D721Med (cell line): ENCODE results near the gene KRTAP3-2.

Experiments used
- DNase-seq: peaks from one replicate; pipeline ENCODE4 v3.0.0; 2011; ENCODE audit warnings: low spot score; ENCODE audit not compliant: insufficient read length
- FAIRE-seq: peaks from 2 replicates; lab custom pipeline; 2011; peaks lifted over from hg19 to GRCh38; lab: Jason Lieb, UNC
- TF ChIP-seq, protein P1 (sequence below): IDR thresholded peaks from 2 replicates; pipeline ENCODE4 v1.5.1; 2012; ENCODE audit warnings: mild to moderate bottlenecking, control low read depth; ENCODE audit not compliant: insufficient read depth; ENCODE audit errors: missing control alignments

KRTAP3-2 gene

DNA sequence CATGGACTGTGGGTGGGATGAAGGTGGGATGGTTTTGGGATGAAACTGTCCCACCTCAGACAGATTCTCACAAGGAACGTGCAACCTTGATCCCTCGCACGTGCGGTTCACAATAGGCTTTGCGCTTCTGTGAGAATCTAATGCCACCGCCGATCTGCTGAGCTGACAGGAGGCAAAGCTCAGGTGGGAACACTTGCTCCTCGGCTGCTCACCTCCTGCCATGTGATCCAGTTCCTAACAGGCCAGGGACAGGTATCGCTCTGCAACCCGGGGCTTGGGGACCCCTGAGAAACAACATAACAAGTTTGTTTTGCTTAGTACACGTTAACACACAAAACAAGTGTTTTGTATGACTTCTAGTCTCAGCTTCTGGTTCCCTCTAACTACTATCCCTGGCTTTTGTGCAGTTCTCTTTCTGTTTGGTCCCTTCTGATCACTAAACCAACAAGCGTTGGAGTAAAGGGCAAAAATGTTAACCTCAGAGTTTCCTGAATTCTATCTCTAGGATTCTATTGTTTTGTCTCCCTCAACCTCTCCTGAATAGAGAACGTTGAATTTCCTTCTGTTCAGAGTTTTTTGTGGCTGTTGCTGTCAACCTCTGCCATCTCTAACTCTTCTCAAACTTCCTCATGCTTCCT is 17.0 kb upstream of the KRTAP3-2 start:
- DNase-seq (no peak), FAIRE-seq (no peak)
- TF ChIP-seq, protein P1, sequence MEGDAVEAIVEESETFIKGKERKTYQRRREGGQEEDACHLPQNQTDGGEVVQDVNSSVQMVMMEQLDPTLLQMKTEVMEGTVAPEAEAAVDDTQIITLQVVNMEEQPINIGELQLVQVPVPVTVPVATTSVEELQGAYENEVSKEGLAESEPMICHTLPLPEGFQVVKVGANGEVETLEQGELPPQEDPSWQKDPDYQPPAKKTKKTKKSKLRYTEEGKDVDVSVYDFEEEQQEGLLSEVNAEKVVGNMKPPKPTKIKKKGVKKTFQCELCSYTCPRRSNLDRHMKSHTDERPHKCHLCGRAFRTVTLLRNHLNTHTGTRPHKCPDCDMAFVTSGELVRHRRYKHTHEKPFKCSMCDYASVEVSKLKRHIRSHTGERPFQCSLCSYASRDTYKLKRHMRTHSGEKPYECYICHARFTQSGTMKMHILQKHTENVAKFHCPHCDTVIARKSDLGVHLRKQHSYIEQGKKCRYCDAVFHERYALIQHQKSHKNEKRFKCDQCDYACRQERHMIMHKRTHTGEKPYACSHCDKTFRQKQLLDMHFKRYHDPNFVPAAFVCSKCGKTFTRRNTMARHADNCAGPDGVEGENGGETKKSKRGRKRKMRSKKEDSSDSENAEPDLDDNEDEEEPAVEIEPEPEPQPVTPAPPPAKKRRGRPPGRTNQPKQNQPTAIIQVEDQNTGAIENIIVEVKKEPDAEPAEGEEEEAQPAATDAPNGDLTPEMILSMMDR: no peak

DNA sequence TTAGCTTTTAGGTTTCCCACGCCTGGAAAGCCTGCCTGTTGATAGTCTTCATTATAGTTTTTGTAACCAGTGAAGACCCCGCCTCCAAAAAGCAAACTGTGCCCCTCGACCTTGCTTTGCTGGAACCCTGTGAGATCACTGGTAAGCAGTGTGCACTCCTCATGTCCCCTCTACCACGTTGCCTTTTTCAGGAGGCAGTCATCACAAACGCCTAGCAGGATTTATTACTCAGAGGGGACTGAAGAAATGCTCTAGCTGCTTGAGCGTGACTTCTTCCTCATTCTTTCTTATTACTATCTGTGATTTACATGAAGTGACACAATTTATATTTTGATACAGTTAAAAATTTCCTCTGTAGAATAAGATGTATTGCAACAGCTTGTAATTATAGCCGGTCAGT is 15.7 kb upstream of the KRTAP3-2 start:
- TF ChIP-seq, protein P1: no peak
- no peak for FAIRE-seq
- no peak for DNase-seq

DNA sequence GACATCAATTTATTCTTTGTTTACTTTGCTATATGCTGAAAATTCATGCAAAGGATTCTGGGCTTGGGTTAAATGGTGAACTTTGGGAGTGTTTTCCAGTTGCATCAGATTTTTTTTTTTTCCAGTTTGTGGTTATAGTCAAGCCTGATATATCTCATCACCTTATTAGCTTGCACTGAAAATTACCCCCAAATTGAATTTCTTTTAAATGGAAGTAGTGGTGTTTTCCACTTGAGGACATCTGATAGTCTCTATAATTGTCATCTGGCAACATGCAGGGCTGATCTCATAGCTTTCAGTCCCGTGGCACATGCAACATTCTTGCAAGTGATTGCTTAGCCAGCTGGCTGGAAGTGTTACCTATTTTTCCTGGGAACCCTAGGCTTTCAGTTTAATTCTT is 13.9 kb upstream of the KRTAP3-2 start:
- DNase-seq (no peak), FAIRE-seq (no peak)
- TF ChIP-seq, protein P1: no peak

DNA sequence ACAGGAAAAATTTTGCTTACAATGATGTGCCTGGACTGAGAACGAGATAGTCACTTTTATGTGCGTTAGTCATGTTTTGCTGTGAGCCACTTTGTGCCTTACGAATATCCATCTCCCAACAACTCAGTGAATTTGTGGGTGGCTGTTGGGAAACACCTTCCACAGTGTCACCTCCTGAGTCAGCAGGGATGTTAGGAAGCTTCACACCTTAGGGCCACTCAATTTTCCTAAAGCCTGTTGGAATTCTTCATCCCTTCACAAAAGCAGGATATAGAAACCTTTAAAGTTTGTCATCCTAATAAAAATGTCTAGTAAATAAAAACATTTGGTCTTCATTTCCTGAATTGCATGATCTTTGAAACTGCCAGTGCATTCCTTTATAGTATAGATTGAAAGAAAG is 13.5 kb upstream of the KRTAP3-2 start:
- no peak for DNase-seq
- no peak for FAIRE-seq
- TF ChIP-seq, protein P1: no peak

DNA sequence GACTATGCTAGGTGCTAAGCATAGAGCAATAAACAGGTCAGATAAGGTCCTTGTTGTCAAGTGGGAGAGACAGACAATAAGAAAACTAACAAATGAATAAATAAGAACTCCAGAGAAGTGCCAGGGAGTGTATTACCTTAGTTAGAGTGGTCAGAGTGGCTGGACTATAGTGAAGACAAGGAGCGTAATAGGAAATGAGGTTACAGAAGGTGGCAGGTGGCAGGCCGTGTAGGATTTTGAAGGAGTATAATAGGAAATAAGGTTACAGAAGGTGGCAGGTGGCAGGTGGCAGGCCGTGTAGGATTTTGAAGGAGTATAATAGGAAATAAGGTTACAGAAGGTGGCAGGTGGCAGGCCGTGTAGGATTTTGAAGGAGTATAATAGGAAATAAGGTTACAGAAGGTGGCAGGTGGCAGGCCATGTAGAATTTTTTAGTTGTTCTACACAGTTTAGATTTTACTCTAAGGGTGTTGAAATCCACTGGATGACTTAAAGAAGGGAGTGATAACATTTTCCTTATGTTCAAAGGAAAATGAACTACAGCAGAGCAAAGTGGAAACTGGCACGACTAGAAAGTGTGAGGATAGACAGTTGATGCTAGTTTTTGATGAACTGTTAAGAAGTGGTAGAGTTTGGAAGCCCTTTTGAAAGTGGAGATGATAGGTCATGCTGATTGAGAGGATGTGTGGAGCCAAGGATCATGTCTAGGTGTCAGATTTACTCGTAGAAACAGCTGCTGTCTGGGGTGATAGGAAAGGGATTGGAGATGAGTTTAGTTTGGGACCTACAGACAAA is 12.8 kb upstream of the KRTAP3-2 start:
- FAIRE-seq (no peak), DNase-seq (no peak)
- TF ChIP-seq, protein P1: no peak

DNA sequence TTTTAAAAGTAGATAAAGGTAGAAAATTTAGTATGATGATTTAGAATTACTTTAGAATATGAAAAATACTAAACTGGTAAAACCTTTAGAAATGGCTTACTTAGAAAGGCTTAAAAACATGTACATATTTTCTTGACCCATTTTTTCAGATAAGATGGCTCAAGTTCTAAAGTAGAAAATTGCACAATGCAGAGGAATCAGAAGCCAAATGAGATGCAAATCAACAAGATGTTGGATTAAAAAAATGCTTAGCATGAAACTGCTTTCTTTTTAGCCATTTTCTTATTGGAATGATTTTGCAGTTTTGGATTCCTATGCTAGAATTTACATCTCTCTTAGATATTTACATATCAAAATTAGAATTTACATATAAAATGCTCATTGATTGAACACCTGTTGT is 10.7 kb upstream of the KRTAP3-2 start:
- FAIRE-seq (no peak), DNase-seq (no peak)
- TF ChIP-seq, protein P1: no peak

DNA sequence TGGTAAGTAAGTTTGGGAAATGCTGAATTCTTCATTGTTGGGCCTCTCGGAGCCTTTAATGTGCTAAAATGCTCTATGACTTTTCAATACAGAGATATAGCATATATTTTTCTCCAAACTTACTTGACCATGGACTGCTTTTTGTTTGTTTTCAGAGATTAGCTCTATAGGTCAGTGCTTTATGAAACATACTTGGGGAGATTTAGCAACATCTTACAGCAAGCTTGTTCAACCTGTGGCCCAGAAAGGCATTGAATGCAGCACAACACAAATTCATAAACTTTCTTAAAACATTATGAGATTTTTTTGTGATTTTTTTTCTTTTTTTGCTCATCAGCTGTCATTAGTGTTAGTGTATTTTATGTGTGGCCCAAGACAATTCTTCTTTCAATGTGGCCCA is 10.2 kb upstream of the KRTAP3-2 start:
- FAIRE-seq (no peak), DNase-seq (no peak)
- TF ChIP-seq, protein P1: no peak
